SK-N-SH treated with all-trans-retinoic acid at 6 μM for 48 hours (cell line): ENCODE data around the gene ZSCAN5B.

Source experiments
- BACH2 ChIP-seq: fragments of 250-450 bp; sonication (Bioruptor Pico); IDR thresholded peaks from 2 replicates; pipeline ENCODE4 v1.9.0; 2021; ENCODE audit warnings: mild to moderate bottlenecking, borderline replicate concordance
- CREB5 ChIP-seq: fragments of 250-450 bp; sonication (Bioruptor Pico); IDR thresholded peaks from 2 replicates; pipeline ENCODE4 v1.5.1; 2020; ENCODE audit warnings: low read depth, mild to moderate bottlenecking, moderate library complexity
- ESRRG ChIP-seq: fragments of 250-450 bp; sonication (Bioruptor Pico); IDR thresholded peaks from 2 replicates; pipeline ENCODE4 v1.6.1; 2021; ENCODE audit warnings: mild to moderate bottlenecking
- ISL1 ChIP-seq: fragments of 250-450 bp; sonication (Bioruptor Pico); IDR thresholded peaks from 2 replicates; pipeline ENCODE4 v2.1.2; 2022; ENCODE audit warnings: mild to moderate bottlenecking, moderate library complexity
- OSR1 ChIP-seq: fragments of 250-450 bp; sonication (Bioruptor Pico); IDR thresholded peaks from 2 replicates; pipeline ENCODE4 v1.8.0; 2022; ENCODE audit warnings: moderate library complexity, mild to moderate bottlenecking, inconsistent platforms
- PPARA ChIP-seq: fragments of 250-450 bp; sonication (Bioruptor Pico); IDR thresholded peaks from 2 replicates; pipeline ENCODE4 v1.5.0; 2020; ENCODE audit warnings: mild to moderate bottlenecking, borderline replicate concordance

GRCh38 chr19:56174550-56174949, 23.0 kb downstream of the ZSCAN5B start:
- TF ChIP-seq ISL1 (no peak), CREB5 (no peak), PPARA (CRISPR knock-in tag) (no peak), BACH2 (CRISPR knock-in tag) (no peak), ESRRG (CRISPR knock-in tag) (no peak), OSR1 (CRISPR knock-in tag) (no peak)
